Activated T-cell treated with anti-CD3 and anti-CD28 coated beads, Interleukin-2, amount 50 U/mL, for 4 hours (primary cell): ENCODE data around the gene STX11. TPM values are rescaled to one million over a fixed set of nuclear protein-coding genes. Genes with fewer than 3 reads are reported as not detected.
"Not testable (repeated sequence)": the region's sequence is repeated elsewhere in the genome, so short reads cannot be mapped to it uniquely, and the experiment has no call there.

Experiments used
- ATAC-seq, 2 donors: fragments of 200-7000 bp; cut with Tn5 transposase; one replicate each; pipeline ENCODE4 v1.10.0; 2021
- DNase-seq: peaks from one replicate; pipeline ENCODE4 v3.0.0-alpha.2; 2020
- H3K27me3 Mint-ChIP-seq: one replicate; pipeline ENCODE4 v1.8.0; 2021; ENCODE audit warnings: low read depth, mixed read lengths
- H3K36me3 Mint-ChIP-seq: one replicate; pipeline ENCODE4 v1.8.0; 2022; ENCODE audit warnings: mixed read lengths; ENCODE audit not compliant: insufficient read depth
- H3K4me1 Mint-ChIP-seq: one replicate; pipeline ENCODE4 v1.8.0; 2021; ENCODE audit warnings: low read depth, mixed read lengths
- H3K4me3 Mint-ChIP-seq: one replicate; pipeline ENCODE4 v1.8.0; 2021; ENCODE audit warnings: mild to moderate bottlenecking, moderate library complexity, mixed read lengths
- H3K9me3 Mint-ChIP-seq: one replicate; pipeline ENCODE4 v1.8.0; 2021; ENCODE audit warnings: mixed read lengths
- total RNA-seq, 3 donors: library from RNA; stranded (reverse); gene quantifications; one replicate each; pipeline ENCODE4 v1.2.1, GENCODE V29; 2021

Gene STX11
- total RNA-seq, 3 donors from 2014 or later = 29.9 to 31.8 (median 30.9) TPM

DNA sequence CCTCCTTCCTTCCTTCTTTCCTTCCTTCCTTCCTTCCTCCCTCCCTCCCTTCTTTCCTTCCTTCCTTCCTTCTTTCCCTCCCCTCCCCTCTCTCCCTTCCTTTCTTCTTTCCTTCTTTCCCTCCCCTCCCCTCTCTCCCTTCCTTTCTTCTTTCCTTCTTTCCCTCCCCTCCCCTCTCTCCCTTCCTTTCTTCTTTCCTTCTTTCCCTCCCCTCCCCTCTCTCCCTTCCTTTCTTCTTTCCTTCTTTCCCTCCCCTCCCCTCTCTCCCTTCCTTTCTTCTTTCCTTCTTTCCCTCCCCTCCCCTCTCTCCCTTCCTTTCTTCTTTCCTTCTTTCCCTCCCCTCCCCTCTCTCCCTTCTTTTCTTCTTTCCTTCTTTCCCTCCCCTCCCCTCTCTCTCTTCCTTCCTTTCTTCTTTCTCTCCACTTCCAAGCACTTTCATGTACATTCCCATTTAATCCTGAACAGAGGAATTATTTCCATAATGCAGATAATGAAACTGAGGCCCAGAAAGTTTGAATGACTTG, 18.1 kb upstream of the STX11 start:
- ATAC-seq, DNase-seq, H3K9me3 Mint-ChIP-seq, H3K36me3 Mint-ChIP-seq, H3K27me3 Mint-ChIP-seq, H3K4me3 Mint-ChIP-seq: not testable (repeated sequence)
- peaks cover 29% of the 10 kb centered on the region for H3K4me1 Mint-ChIP-seq

DNA sequence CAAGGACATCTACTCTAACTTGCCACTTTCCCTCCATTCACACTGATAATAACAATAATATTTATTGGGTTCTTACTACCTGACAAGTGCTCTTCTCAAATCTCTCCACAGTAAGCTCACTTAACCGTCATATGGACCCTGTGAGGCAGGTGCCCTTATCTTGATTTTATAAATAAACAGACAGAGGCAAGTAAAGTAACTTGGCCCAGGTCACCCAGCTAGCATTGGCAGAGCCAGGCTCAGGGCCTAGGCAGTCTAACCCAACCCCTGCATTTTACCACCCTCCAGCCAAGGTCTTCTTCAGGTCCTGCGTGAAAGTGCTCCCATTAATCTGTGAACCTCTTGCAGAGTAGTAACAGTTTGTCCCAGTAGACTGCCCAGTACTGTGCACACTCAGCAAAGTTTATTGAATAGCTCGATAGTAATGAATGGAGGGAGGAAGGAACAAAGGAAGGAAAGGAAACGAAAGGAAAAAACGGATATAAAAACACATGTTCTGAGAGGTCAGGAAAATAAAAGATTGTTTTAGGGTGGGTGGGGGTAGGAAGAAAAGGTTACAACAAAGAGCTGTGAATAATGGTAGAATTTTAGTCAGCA, 17.0 kb upstream of the STX11 start:
- no peak overlapping the region for H3K4me3 Mint-ChIP-seq
- H3K36me3 Mint-ChIP-seq = no peaks in the 10 kb centered on the region
- no peak for ATAC-seq
- H3K9me3 Mint-ChIP-seq = no peaks in the 10 kb centered on the region
- H3K27me3 Mint-ChIP-seq = peaks cover 3% of the 10 kb centered on the region
- H3K4me1 Mint-ChIP-seq = peaks cover 29% of the 10 kb centered on the region
- DNase-seq = no peak

DNA sequence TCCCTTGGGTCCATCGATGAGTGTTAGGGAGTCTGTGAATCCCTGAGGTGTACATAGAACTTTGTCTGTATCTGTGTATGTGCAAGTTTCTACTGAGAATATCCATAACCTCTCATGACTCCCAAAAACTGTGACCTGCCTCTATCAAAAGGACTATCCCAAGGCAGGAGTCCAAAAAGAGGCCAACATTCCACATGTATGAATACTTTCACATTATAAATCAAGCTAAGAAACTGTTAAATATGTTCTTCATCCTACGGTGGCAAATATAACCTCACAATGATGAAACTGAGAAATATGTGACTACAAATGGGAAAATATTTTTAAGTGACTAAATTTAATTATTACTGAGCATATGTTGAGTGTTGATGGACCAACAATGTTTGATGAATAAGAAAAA, 16.1 kb upstream of the STX11 start:
- Mint-ChIP-seq H3K27me3 (no peaks in the 10 kb centered on the region), H3K9me3 (no peaks in the 10 kb centered on the region), H3K4me3 (no peak overlapping the region), H3K4me1 (peaks cover 27% of the 10 kb centered on the region), H3K36me3 (no peaks in the 10 kb centered on the region)
- ATAC-seq = no peak
- DNase-seq = no peak

DNA sequence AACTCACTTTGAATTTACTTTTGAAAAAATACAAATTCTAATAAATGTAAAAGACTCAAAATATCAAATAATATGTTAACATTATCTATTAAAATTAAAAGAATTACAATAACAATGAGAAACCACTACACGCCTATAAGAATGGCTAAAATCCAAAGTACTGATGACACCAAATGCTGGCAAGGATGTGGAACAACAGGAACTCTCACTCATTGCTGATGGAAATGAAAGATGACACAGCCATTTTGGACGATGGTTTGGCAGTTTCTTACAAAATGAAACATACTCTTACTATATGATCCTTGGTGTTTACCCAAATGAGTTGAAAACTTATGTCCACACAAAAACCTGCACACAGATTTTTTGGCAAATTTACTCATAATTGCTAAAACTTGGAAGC, 15.6 kb upstream of the STX11 start:
- Mint-ChIP-seq H3K9me3 (no peaks in the 10 kb centered on the region), H3K36me3 (no peaks in the 10 kb centered on the region), H3K4me1 (peaks cover 22% of the 10 kb centered on the region), H3K4me3 (no peak overlapping the region), H3K27me3 (no peaks in the 10 kb centered on the region)
- no peak for ATAC-seq
- DNase-seq = no peak

DNA sequence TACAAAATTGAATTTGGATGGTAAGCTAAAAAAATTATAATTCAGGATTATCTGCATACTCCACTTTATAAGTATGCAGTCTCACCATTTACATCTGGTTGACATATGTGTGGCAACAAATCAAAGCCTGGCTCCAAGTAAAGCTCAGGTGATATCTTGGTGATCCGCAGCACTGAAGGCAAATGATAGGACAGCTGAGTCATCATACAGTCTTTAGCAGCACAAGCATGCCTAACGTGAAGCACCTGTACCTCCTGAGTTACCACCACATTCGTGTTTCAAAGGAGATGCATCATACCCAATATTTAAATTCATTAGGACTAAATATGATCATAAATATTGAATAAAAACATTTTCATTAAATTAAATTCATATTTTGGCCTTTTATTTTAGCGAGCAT, 11.8 kb upstream of the STX11 start:
- Mint-ChIP-seq H3K27me3 (no peaks in the 10 kb centered on the region), H3K4me3 (no peak overlapping the region), H3K9me3 (no peaks in the 10 kb centered on the region), H3K36me3 (no peaks in the 10 kb centered on the region), H3K4me1 (no peaks in the 10 kb centered on the region)
- ATAC-seq (no peak), DNase-seq (no peak)

DNA sequence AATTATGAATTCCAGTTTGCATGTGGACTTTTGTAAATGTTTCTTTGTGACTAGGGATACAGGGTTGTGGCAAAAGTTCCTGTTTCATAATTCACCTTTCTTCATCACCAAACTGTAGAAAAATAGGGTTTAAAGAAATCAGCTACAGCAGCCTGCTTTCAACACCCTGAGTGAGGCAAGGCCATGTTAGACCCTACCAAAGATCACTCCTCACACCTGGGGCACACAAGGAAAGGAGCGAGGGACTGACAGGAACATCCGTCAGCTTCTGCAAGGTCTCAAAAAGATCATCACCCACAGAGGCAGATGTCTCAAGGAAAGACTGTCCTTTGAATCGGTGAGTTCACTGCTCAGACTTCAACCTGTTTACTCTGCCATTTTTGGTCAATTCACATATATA, 10.5 kb upstream of the STX11 start:
- no peaks in the 10 kb centered on the region for H3K9me3 Mint-ChIP-seq
- no peaks in the 10 kb centered on the region for H3K36me3 Mint-ChIP-seq
- H3K27me3 Mint-ChIP-seq = no peaks in the 10 kb centered on the region
- no peak for ATAC-seq
- DNase-seq = no peak
- H3K4me1 Mint-ChIP-seq = no peaks in the 10 kb centered on the region
- no peak overlapping the region for H3K4me3 Mint-ChIP-seq

DNA sequence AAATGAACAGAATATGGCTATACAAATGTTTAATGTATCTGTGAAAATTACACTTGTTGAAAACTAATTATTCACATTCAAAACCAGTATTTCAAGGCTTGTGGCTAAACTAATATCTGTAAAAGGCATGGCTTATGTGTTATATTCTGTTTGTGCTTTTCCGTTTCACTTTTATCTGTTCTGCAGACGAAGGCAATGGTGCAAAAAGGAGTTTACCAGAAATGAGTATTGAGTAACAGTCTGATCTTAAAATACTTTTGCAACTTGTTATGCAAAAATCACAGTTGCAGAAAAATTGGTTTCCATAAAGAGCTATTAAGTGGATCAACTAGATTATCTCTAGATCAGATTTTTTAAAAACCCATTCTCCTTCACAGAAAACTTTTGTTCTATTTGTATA, 9.4 kb upstream of the STX11 start:
- no peaks in the 10 kb centered on the region for H3K9me3 Mint-ChIP-seq
- no peaks in the 10 kb centered on the region for H3K36me3 Mint-ChIP-seq
- H3K4me3 Mint-ChIP-seq = no peak overlapping the region
- no peaks in the 10 kb centered on the region for H3K27me3 Mint-ChIP-seq
- H3K4me1 Mint-ChIP-seq = no peaks in the 10 kb centered on the region
- DNase-seq = no peak
- no peak for ATAC-seq

DNA sequence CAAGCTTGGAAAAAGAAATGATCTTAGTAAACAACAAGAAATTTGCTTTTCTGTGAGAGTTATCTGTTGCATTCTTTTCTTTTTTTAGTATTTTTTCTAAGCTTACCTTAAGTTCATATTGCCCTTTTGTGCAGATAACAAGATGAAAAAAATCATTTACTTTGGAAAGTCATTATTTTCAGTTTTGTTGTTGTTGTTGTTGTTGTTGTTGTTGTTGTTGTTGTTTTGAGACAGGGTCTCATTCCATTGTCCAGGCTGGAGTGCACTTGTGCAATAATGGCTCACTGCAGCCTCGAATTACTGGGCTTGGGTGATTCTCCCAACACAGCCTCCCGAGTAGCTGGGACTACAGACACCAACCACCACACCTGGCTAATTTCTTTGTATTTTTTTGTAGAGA, 8.8 kb upstream of the STX11 start:
- H3K27me3 Mint-ChIP-seq = no peaks in the 10 kb centered on the region
- no peaks in the 10 kb centered on the region for H3K36me3 Mint-ChIP-seq
- no peak for DNase-seq
- H3K4me3 Mint-ChIP-seq = no peak overlapping the region
- H3K4me1 Mint-ChIP-seq = no peaks in the 10 kb centered on the region
- ATAC-seq = no peak
- no peaks in the 10 kb centered on the region for H3K9me3 Mint-ChIP-seq

DNA sequence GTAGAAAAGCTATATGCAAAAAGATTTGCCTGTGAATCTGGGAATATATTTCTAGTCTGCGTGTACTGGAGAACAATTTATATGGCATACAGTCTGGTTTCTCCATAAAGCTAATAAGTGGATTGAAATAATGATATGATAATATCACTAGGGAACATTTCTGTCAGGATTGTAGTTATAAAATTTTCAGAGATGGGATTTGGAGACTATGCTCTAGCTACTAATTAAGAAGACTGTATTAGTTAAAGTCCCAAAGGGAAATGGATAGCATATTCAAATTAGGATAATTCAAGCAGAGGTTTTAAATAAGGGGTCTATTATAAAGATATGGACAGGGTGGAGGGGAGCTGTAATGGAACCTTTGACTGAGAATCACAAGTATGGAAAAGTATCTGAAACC, 7.2 kb upstream of the STX11 start:
- no peaks in the 10 kb centered on the region for H3K36me3 Mint-ChIP-seq
- H3K27me3 Mint-ChIP-seq = no peaks in the 10 kb centered on the region
- no peak overlapping the region for H3K4me3 Mint-ChIP-seq
- H3K4me1 Mint-ChIP-seq = no peaks in the 10 kb centered on the region
- no peak for DNase-seq
- no peaks in the 10 kb centered on the region for H3K9me3 Mint-ChIP-seq
- no peak for ATAC-seq

DNA sequence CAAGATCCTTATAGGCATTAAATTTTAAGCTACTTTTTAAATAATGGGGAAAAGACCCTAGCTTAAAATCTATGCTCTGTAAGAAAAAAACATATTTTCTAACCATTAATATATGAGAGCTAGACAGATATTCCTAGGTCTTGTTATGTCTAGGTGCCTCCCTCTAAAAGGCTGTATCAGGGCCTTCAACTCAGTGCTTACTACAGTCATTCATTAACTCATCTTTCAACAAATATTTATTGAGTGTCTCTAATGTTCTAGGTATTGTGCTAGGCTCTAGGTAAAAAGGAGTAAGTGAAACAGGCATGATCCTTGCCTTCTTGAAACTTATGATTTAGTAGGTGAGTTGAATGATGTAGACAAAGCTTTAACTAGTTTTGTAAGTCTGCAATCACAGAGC, 6.4 kb upstream of the STX11 start:
- ATAC-seq (no peak), DNase-seq (no peak)
- no peaks in the 10 kb centered on the region for H3K36me3 Mint-ChIP-seq
- no peaks in the 10 kb centered on the region for H3K27me3 Mint-ChIP-seq
- H3K4me1 Mint-ChIP-seq = no peaks in the 10 kb centered on the region
- no peaks in the 10 kb centered on the region for H3K9me3 Mint-ChIP-seq
- no peak overlapping the region for H3K4me3 Mint-ChIP-seq

DNA sequence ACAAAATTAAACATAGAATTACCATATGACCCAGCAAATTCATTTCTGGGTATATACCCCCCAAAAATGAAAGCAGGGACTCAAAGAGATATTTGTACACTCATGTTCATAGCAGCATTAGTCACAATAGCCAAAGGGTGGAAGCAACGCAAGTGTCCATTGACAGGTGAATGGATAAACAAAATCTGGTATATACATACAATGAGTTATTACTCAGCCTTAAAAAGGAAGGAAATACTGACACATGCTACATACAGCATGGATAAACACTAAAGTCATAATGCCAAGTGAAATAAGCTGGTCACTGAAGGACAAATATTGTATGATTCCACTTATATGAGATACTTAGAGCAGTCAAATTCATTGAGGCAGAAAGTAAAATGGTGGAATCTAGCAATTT, 5.3 kb upstream of the STX11 start:
- H3K36me3 Mint-ChIP-seq = no peaks in the 10 kb centered on the region
- H3K4me1 Mint-ChIP-seq = peaks cover 4% of the 10 kb centered on the region
- DNase-seq (no peak), ATAC-seq (no peak)
- no peak overlapping the region for H3K4me3 Mint-ChIP-seq
- no peaks in the 10 kb centered on the region for H3K9me3 Mint-ChIP-seq
- H3K27me3 Mint-ChIP-seq = no peaks in the 10 kb centered on the region

DNA sequence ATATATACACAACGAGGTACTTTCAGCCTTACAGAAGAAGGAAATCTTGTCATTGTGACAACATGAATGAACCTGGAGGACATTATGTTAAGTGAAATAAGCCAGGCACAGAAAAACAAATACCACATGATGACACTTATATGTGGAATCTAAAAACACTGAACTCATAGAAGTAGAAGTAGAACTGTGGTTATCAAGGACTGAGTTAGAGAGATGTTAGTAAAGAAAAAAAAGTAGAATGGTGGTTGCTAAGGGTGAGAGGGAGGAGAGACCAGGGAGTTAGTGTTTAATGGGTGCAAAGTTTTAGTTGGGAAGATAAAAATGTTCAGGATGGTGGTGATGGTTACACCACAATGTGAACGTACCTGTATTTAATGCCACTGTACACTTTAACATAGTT, 4.8 kb upstream of the STX11 start:
- DNase-seq (no peak), ATAC-seq (no peak)
- Mint-ChIP-seq H3K27me3 (no peaks in the 10 kb centered on the region), H3K36me3 (no peaks in the 10 kb centered on the region), H3K4me3 (no peak overlapping the region), H3K4me1 (peaks cover 4% of the 10 kb centered on the region), H3K9me3 (no peaks in the 10 kb centered on the region)

DNA sequence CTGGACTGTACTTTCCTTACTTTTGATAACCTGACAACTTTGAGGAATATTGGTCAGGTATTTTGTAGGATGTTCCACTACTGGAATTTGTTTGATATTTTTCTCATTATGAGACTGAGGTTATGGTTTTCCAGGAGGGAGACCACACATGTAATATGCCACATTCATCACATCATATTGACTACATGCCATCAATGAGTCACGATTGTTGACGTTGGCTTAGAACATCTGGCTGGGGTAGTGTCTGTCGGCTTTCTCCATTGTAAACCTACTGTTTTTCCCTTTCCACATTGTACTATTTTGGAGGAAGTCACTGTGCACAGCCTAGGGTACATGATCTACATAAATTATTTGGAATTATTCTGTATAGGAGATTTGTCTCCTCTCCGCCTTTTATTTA, 1.4 kb upstream of the STX11 start:
- H3K4me1 Mint-ChIP-seq = peaks cover 29% of the 10 kb centered on the region
- no peak for ATAC-seq
- no peak for DNase-seq
- H3K36me3 Mint-ChIP-seq = peaks cover 12% of the 10 kb centered on the region
- H3K9me3 Mint-ChIP-seq = no peaks in the 10 kb centered on the region
- H3K4me3 Mint-ChIP-seq = no peak overlapping the region
- no peaks in the 10 kb centered on the region for H3K27me3 Mint-ChIP-seq

DNA sequence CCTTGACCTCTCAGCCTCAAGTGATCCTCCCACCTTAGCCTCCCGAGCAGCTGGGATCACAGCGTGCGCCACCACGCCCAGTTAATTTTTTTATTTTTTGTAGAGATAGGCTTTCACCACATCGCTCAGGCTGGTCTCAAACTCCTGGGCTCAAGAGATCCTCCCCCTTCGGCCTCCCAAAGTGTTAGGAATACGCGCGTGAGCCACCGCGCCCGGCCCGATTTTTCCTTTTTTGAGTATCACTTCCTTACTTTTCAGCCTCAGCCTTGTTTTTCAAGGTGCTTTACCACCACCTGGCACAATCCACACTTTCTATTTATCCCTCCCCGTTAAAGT, 791 bp upstream of the STX11 start:
- no peak for ATAC-seq
- DNase-seq = no peak
- Mint-ChIP-seq H3K4me3 (peak overlapping the region; percentile 84), H3K36me3 (peaks cover 12% of the 10 kb centered on the region), H3K4me1 (peaks cover 32% of the 10 kb centered on the region), H3K27me3 (no peaks in the 10 kb centered on the region), H3K9me3 (no peaks in the 10 kb centered on the region)

DNA sequence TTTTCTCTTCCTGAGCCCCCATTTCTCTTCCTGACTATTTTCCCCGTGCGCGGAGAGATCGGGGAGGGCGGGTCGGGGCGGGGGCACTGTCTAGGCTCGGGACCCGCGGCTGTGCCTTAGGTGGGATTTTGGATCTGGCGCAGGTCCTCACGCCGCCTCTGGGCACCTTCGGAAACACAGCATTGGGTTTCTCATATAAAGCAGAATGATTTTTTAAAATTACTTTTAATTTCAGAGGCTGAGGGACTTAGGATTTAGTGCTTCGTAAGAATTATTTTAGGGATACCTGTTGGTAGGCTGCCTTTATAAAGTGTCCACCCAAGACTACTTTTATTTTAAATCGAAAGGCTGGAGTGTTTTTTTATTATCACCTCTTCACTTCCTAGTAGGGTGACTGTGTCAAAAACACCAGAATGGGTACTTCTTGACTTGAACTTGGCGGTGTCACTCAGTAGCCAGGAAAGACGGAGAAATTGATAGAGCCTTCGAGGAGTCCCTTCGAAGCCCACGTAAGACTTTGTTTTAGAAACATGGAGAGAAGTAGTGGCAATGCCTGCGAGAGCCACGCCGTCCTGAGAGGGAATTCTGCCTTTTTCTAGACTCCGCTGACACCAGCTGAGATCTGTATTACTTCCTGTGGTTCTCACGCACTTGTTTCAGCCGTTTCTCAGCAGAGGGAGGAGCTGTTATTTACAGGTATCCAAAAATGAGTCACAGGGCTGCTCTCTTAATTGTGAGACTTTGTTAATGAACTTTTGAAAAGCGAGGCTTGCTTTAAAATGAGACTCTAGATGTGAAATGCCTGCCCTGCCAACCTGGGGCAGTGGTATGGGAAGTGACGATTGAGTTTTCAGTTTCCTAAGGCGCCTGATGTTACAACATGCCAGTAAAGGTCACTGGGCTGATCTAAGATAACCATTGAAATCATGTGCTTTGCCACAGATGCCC, 667 bp downstream of the STX11 start:
- Mint-ChIP-seq H3K9me3 (no peaks in the 10 kb centered on the region), H3K4me3 (peak overlapping the region; percentile 89), H3K27me3 (no peaks in the 10 kb centered on the region), H3K36me3 (peaks cover 18% of the 10 kb centered on the region), H3K4me1 (peaks cover 44% of the 10 kb centered on the region)
- DNase-seq = peak; percentile 52
- peak; percentile 66 to 70 for ATAC-seq
